Hepatocyte (in vitro differentiated cells): ENCODE measurements around the gene GALNTL6. TPM values are rescaled to one million over a fixed set of nuclear protein-coding genes. Genes with fewer than 3 reads are reported as not detected.
"Not testable (repeated sequence)": the region's sequence is repeated elsewhere in the genome, so short reads cannot be mapped to it uniquely, and the experiment has no call there.

Experiments used
- DNase-seq: peaks from one replicate; pipeline ENCODE4 v3.0.0-alpha.2; 2016; ENCODE audit warnings: low spot score
- H2AFZ ChIP-seq: fragments of 200-600 bp; sonication (generic); 2 replicates; pipeline ENCODE4 v1.6.0; 2016; ENCODE audit warnings: antibody characterized with exemption, mild to moderate bottlenecking
- H3K27ac ChIP-seq: fragments of 200-600 bp; sonication (generic); 2 replicates; pipeline ENCODE4 v1.5.1; 2016; ENCODE audit warnings: mild to moderate bottlenecking
- H3K27me3 ChIP-seq: fragments of 200-600 bp; sonication (generic); 2 replicates; pipeline ENCODE4 v1.6.1; 2016
- H3K36me3 ChIP-seq: fragments of 200-600 bp; sonication (generic); replicated peaks from 2 replicates; pipeline ENCODE4 v1.5.1; 2016; ENCODE audit warnings: low read depth; ENCODE audit not compliant: insufficient read depth
- H3K4me1 ChIP-seq: fragments of 200-600 bp; sonication (generic); 2 replicates; pipeline ENCODE4 v1.5.1; 2016; ENCODE audit warnings: mild to moderate bottlenecking, moderate library complexity; ENCODE audit not compliant: insufficient read depth
- H3K4me2 ChIP-seq: fragments of 200-600 bp; sonication (generic); 2 replicates; pipeline ENCODE4 v1.6.0; 2016
- H3K4me3 ChIP-seq: fragments of 200-600 bp; sonication (generic); 2 replicates; pipeline ENCODE4 v1.5.1; 2016; ENCODE audit warnings: mild to moderate bottlenecking
- H3K79me2 ChIP-seq: fragments of 200-600 bp; sonication (generic); 2 replicates; pipeline ENCODE4 v1.6.0; 2017; ENCODE audit warnings: mild to moderate bottlenecking
- H3K9me2 ChIP-seq: fragments of 200-600 bp; sonication (generic); replicated peaks from 2 replicates; pipeline ENCODE4 v1.6.0; 2017; ENCODE audit warnings: mild to moderate bottlenecking; ENCODE audit not compliant: insufficient read depth
- H3K9me3 ChIP-seq: fragments of 200-600 bp; sonication (generic); 2 replicates; pipeline ENCODE4 v1.5.1; 2016; ENCODE audit warnings: low read depth, mild to moderate bottlenecking
- H4K20me1 ChIP-seq: fragments of 200-600 bp; sonication (generic); 2 replicates; pipeline ENCODE4 v1.6.0; 2016; ENCODE audit warnings: mild to moderate bottlenecking; ENCODE audit not compliant: insufficient read depth, poor library complexity, severe bottlenecking
- CTCF ChIP-seq: fragments of 200-600 bp; sonication (generic); IDR thresholded peaks from 2 replicates; pipeline ENCODE4 v1.5.1; 2016; ENCODE audit warnings: antibody characterized with exemption, mild to moderate bottlenecking; ENCODE audit not compliant: poor library complexity
- EZH2 ChIP-seq: fragments of 200-600 bp; sonication (generic); IDR thresholded peaks from 2 replicates; pipeline ENCODE4 v1.6.1; 2016; ENCODE audit warnings: antibody characterized with exemption, mild to moderate bottlenecking, borderline replicate concordance
- EZH2phosphoT487 ChIP-seq: fragments of 200-600 bp; sonication (generic); IDR thresholded peaks from one replicate; pipeline ENCODE4 v1.6.1; 2018; ENCODE audit warnings: antibody characterized with exemption, mild to moderate bottlenecking, low read depth, moderate library complexity; ENCODE audit not compliant: unreplicated experiment, severe bottlenecking
- WGBS: methylation state at CpG from one replicate; pipeline ENCODE4 v1.1.6; 2016; ENCODE audit warnings: low lambda C conversion rate; ENCODE audit errors: missing lambda C conversion rate; 5-methylcytosine and 5-hydroxymethylcytosine counted together
- polyA plus RNA-seq: library from polyadenylated mRNA; unstranded; fragments of >200 nt; fragmentation: Nextera tagmentation; extraction: Ambion mirVana; gene quantifications from 2 replicates; pipeline ENCODE4 v1.2.1, GENCODE V29; 2016
- total RNA-seq: library from RNA; depleted of rRNA; stranded (reverse); fragments of >200 nt; gene quantifications from 2 replicates; pipeline ENCODE4 v1.2.3, GENCODE V29; 2014

The GALNTL6 gene
- total and polyA plus RNA-seq, 2 experiments from 2014 or later, result 0.53 to 0.74 TPM

GRCh38 chr4:172411149-172411548 lies 597.9 kb downstream of the GALNTL6 start:
- Histone ChIP-seq H3K4me3 (no peak overlapping the region), H3K79me2 (no peaks in the 10 kb centered on the region), H2AFZ (no peak overlapping the region), H3K27ac (no peak overlapping the region), H3K9me2 (no peaks in the 10 kb centered on the region), H3K4me1 (no peaks in the 10 kb centered on the region), H3K4me2 (no peak overlapping the region), H3K36me3 (no peaks in the 10 kb centered on the region), H4K20me1 (no peaks in the 10 kb centered on the region), H3K27me3 (no peaks in the 10 kb centered on the region), H3K9me3 (no peaks in the 10 kb centered on the region)
- no peak for TF ChIP-seq EZH2phosphoT487
- no peak for TF ChIP-seq EZH2
- TF ChIP-seq CTCF, result no peak
- 78% methylated on average over 2 of the region's 2 CpGs for WGBS
- DNase-seq, result no peak

- no peak overlapping the region for H3K27ac ChIP-seq
- DNase-seq, result no peak
- H3K4me2 ChIP-seq, result no peak overlapping the region
- H4K20me1 ChIP-seq, result no peaks in the 10 kb centered on the region
- TF ChIP-seq EZH2 (no peak), EZH2phosphoT487 (no peak), CTCF (no peak)
- H3K9me3 ChIP-seq, result no peaks in the 10 kb centered on the region
- WGBS, result 85% methylated on average over 3 of the region's 3 CpGs
- no peak overlapping the region for H2AFZ ChIP-seq
- no peak overlapping the region for H3K4me3 ChIP-seq
- H3K79me2 ChIP-seq, result no peaks in the 10 kb centered on the region
- no peaks in the 10 kb centered on the region for H3K9me2 ChIP-seq
- no peaks in the 10 kb centered on the region for H3K36me3 ChIP-seq
- no peaks in the 10 kb centered on the region for H3K4me1 ChIP-seq
- no peaks in the 10 kb centered on the region for H3K27me3 ChIP-seq
Measured at GRCh38 chr4:172412851-172413580, 599.8 kb downstream of the GALNTL6 start.

GRCh38 chr4:172428979-172429378 lies 615.8 kb downstream of the GALNTL6 start:
- H3K4me3 ChIP-seq, DNase-seq, H3K36me3 ChIP-seq, H3K27ac ChIP-seq, H3K4me1 ChIP-seq, H3K9me3 ChIP-seq, H3K9me2 ChIP-seq, H3K79me2 ChIP-seq, H4K20me1 ChIP-seq, H2AFZ ChIP-seq, H3K27me3 ChIP-seq, H3K4me2 ChIP-seq: not testable (repeated sequence)
- WGBS, result 94% methylated on average over 12 of the region's 12 CpGs

GRCh38 chr4:172480471-172480870 lies 667.3 kb downstream of the GALNTL6 start:
- TF ChIP-seq EZH2phosphoT487, result no peak
- Histone ChIP-seq H4K20me1 (no peaks in the 10 kb centered on the region), H3K4me1 (no peaks in the 10 kb centered on the region), H3K36me3 (no peaks in the 10 kb centered on the region), H2AFZ (no peak overlapping the region), H3K4me2 (no peak overlapping the region), H3K9me3 (no peaks in the 10 kb centered on the region), H3K27me3 (no peaks in the 10 kb centered on the region), H3K27ac (no peak overlapping the region), H3K79me2 (no peaks in the 10 kb centered on the region), H3K4me3 (no peak overlapping the region), H3K9me2 (no peaks in the 10 kb centered on the region)
- 82% methylated on average over 2 of the region's 2 CpGs for WGBS
- DNase-seq, result no peak
